Astrocyte of the cerebellum (primary cell): ENCODE measurements around the gene SOD1.

Experiments used
- DNase-seq: peaks from one replicate; pipeline ENCODE4 v3.0.0-alpha.2; 2011; ENCODE audit warnings: low read depth
- H3K4me3 ChIP-seq: 2 replicates; pipeline ENCODE4 v1.5.1; 2011; ENCODE audit warnings: mild to moderate bottlenecking, low read depth, low read length, moderate library complexity
- in situ Hi-C: cut with HindIII; loops from 2 replicates; pipeline ENCODE4 v1.10.0; 2017; ENCODE audit warnings: low sequenced_read_pairs
- TF ChIP-seq, protein P1 (sequence below): IDR thresholded peaks from 2 replicates; pipeline ENCODE4 v1.5.1; 2012; ENCODE audit warnings: low read length, low read depth, moderate library complexity, mild to moderate bottlenecking; ENCODE audit errors: missing control alignments

Gene SOD1

DNA sequence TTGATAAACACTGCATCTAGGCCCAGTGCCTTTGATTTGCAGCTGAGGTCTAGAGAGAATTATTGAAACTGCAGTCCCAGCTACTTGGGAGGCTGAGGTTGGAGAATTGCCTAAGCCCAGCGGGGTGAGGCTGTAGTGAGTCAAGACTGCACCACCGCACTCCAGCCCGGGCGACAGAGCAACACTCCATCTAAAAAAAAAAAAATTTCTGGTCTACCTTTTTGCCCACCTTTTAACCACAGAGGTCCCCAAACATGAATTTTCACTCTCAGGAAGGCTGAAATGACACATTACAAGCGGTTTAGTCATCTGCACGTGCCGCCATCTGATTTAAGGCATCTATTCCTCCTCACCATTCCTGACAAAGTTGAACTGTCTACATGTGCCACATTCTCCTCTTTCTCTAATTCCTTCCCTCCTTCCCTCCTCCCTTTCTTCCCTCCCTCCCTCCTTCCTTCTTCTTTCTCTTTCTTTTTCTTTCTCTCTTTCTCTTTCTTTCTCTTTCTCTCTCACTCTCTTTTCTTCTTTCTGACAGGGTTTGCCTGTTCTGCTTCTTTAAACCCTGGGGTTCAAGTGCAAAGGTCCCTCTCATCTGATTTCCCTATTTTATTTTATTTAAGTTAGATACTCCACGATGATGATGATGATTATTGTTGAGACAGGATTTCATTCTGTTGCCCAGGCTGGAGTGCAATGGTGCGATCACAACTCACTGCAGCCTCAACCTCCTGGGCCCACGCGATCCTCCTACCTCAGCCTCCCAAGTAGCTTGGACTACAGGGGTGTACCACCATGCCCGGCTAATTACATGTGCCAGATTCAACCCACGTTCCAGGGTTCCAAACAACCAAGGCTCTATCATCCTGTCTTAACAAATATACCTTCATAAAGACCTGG lies 3.0 kb upstream of the SOD1 start:
- DNase-seq: peak; percentile 75
- no peak overlapping the region for H3K4me3 ChIP-seq
- in situ Hi-C loops: no loop called here
- TF ChIP-seq, protein P1, sequence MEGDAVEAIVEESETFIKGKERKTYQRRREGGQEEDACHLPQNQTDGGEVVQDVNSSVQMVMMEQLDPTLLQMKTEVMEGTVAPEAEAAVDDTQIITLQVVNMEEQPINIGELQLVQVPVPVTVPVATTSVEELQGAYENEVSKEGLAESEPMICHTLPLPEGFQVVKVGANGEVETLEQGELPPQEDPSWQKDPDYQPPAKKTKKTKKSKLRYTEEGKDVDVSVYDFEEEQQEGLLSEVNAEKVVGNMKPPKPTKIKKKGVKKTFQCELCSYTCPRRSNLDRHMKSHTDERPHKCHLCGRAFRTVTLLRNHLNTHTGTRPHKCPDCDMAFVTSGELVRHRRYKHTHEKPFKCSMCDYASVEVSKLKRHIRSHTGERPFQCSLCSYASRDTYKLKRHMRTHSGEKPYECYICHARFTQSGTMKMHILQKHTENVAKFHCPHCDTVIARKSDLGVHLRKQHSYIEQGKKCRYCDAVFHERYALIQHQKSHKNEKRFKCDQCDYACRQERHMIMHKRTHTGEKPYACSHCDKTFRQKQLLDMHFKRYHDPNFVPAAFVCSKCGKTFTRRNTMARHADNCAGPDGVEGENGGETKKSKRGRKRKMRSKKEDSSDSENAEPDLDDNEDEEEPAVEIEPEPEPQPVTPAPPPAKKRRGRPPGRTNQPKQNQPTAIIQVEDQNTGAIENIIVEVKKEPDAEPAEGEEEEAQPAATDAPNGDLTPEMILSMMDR: no peak

DNA sequence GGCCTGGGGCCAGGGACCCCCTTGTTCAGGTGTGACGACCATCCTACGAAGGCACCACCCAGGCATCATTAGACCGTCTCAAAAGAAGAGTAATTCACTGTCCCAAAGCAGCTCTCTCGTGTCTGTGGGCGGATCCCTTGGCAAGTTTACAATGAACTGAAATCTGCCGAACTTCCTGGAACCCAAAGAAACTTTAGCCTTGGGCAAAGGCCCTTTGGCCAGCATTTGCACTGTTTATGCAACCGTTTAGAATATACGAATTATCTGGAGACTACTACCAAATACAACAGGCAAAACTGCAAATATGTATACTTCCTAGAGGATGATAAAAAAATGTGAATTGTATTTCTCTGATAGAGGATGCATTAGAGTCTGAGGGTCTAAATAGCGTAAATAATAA lies 1.4 kb upstream of the SOD1 start:
- in situ Hi-C loops: no loop called here
- DNase-seq: no peak
- TF ChIP-seq, protein P1: no peak
- H3K4me3 ChIP-seq: no peak overlapping the region

DNA sequence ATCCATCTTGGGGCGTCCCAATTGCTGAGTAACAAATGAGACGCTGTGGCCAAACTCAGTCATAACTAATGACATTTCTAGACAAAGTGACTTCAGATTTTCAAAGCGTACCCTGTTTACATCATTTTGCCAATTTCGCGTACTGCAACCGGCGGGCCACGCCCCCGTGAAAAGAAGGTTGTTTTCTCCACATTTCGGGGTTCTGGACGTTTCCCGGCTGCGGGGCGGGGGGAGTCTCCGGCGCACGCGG lies 282 bp upstream of the SOD1 start:
- DNase-seq: no peak
- in situ Hi-C loops: no loop called here
- TF ChIP-seq, protein P1: no peak
- peak overlapping the region; percentile 77 for H3K4me3 ChIP-seq

DNA sequence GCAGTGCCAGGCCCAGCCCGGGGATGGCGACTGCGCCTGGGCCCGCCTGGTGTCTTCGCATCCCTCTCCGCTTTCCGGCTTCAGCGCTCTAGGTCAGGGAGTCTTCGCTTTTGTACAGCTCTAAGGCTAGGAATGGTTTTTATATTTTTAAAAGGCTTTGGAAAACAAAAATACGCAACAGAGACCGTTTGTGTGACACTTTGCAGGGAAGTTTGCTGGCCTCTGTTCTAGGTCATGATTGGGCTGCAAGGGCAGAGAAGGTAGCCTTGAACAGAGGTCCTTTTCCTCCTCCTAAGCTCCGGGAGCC lies 719 bp downstream of the SOD1 start:
- in situ Hi-C loops: no loop called here
- peak overlapping the region; percentile 77 for H3K4me3 ChIP-seq
- TF ChIP-seq, protein P1: no peak
- no peak for DNase-seq

DNA sequence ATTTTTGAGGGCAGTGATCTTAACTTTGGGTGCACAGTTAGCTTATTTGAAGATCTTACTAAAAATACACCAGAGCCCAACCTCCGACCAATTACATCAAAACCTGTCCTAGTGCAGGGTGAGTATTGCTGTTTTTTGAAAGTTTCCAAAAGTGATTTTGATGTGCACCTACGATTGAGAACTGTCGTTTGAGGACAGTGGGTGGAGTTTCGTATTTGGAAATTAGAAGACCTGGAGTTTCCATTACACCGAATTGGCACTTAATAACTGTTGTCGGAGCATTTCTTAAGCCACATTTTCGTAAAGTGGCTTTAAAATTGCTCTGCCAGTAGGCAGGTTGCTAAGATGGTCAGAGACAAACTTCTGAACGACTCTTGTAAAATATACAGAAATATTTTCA lies 1.1 kb downstream of the SOD1 start:
- DNase-seq: no peak
- TF ChIP-seq, protein P1: no peak
- H3K4me3 ChIP-seq: peak overlapping the region; percentile 77
- in situ Hi-C loops: no loop called here

DNA sequence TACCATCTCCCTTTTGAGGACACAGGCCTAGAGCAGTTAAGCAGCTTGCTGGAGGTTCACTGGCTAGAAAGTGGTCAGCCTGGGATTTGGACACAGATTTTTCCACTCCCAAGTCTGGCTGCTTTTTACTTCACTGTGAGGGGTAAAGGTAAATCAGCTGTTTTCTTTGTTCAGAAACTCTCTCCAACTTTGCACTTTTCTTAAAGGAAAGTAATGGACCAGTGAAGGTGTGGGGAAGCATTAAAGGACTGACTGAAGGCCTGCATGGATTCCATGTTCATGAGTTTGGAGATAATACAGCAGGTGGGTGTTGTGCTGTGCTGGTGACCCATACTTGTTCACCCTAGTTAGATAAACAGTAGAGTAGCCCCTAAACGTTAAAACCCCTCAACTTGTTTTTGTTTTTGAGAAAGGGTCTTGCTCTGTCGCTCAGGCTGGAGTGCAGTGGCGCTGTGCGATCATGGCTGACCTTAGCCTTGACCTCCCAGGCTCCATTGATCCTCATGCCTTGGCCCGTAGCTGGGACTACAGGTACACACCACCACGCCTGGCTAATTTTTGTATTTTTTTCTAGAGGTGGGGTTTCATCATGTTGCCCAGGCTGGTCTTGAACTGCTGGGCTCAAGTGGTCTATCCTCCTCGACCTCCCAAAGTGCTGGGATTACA lies 4.2 kb downstream of the SOD1 start:
- TF ChIP-seq, protein P1: no peak
- H3K4me3 ChIP-seq: no peak overlapping the region
- no peak for DNase-seq
- in situ Hi-C loops: no loop called here
